ENCODE data around the gene MORN3. TPM values are rescaled to one million over a fixed set of nuclear protein-coding genes. Genes with fewer than 3 reads are reported as not detected.
"Not testable (repeated sequence)": the region's sequence is repeated elsewhere in the genome, so short reads cannot be mapped to it uniquely, and the experiment has no call there.

The MORN3 gene
- total RNA-seq, 4 donors from 2014 or later: 2.3 to 5.9 (median 5.3) TPM

DNA sequence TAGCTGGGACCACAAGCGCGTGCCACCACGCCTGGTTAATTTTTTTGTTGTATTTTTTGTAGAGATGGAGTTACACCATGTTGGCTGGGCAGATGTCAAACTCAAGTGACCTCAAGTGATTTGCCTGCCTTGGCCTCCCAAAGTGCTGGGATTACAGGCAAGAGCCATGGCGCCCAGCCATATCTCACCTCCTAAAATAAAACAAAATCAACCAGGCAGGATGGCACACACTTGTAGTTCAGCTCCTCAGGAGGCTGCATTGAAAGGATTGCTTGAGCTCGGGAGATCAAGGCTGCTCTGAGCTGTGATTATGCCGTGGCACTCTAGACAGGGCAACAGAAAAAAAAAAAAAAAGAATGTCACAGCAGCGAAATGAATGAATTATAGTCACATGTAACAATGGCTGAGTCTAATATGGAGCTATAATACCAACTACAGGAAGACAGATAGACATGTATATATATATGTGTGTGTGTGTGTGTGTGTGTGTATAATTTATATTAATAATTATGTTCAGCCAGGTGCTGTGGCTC is 23.8 kb upstream of the MORN3 start:
- H3K4me3 ChIP-seq (ENCODE audit: low read depth, poor library complexity, severe bottlenecking): no peak overlapping the region
- 73 to 77% methylated on average over 7 of the region's 7 CpGs for WGBS, 2 donors
- intact Hi-C loops (cut with DNase I; ENCODE audit: low total_unique reads): no loop called here
- DNase-seq (ENCODE audit: low spot score in 2 of 2): no peak
- no peak for TF ChIP-seq POLR2A (IDR thresholded peaks at IDR 0.05)
- TF ChIP-seq, protein P1, sequence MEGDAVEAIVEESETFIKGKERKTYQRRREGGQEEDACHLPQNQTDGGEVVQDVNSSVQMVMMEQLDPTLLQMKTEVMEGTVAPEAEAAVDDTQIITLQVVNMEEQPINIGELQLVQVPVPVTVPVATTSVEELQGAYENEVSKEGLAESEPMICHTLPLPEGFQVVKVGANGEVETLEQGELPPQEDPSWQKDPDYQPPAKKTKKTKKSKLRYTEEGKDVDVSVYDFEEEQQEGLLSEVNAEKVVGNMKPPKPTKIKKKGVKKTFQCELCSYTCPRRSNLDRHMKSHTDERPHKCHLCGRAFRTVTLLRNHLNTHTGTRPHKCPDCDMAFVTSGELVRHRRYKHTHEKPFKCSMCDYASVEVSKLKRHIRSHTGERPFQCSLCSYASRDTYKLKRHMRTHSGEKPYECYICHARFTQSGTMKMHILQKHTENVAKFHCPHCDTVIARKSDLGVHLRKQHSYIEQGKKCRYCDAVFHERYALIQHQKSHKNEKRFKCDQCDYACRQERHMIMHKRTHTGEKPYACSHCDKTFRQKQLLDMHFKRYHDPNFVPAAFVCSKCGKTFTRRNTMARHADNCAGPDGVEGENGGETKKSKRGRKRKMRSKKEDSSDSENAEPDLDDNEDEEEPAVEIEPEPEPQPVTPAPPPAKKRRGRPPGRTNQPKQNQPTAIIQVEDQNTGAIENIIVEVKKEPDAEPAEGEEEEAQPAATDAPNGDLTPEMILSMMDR (IDR thresholded peaks at IDR 0.05): no peak

- DNase-seq (ENCODE audit: low spot score in 2 of 2): not testable (repeated sequence)
- WGBS, 2 donors: 67 to 76% methylated on average over 3 of the region's 3 CpGs
These were observed 23.3 kb upstream of the MORN3 start for GRCh38 chr12:121692744-121693143.

DNA sequence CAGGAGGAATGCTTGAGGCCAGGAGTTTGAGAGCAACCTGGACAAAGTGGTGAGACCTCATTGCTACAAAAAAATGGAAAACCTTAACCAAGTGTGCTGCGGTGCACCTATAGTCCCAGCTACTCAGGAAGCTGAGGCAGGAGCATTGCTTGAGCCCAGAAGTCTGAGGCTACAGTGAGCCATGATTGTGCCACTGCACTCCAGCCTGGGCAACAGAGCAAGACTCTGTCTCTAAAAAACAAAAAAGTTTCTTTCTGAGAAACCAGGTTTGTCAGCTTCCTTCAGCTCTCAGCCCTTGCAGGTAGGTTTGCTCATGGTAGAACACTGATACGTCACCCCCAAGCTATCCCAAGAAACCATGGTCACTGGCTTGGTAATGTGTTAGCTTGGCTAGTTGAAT is 20.0 kb upstream of the MORN3 start:
- 94 to 98% methylated on average over 2 of the region's 2 CpGs for WGBS, 2 donors
- no peak overlapping the region for H3K4me3 ChIP-seq (ENCODE audit: low read depth, poor library complexity, severe bottlenecking)
- intact Hi-C loops (cut with DNase I; ENCODE audit: low total_unique reads): no loop called here
- TF ChIP-seq, protein P1 (IDR thresholded peaks at IDR 0.05): no peak
- TF ChIP-seq POLR2A (IDR thresholded peaks at IDR 0.05): no peak
- DNase-seq (ENCODE audit: low spot score in 2 of 2): no peak

More at GRCh38 chr12:121692744-121693143, 23.3 kb upstream of the MORN3 start:
- intact Hi-C loops (cut with DNase I; ENCODE audit: low total_unique reads); H3K4me3 ChIP-seq (ENCODE audit: low read depth, poor library complexity, severe bottlenecking): not testable (repeated sequence)

GRCh38 chr12:121688966-121689365 is 19.5 kb upstream of the MORN3 start:
- WGBS, 2 donors: 67 to 73% methylated on average over 3 of the region's 3 CpGs
- no peak overlapping the region for H3K4me3 ChIP-seq (ENCODE audit: low read depth, poor library complexity, severe bottlenecking)
- DNase-seq (ENCODE audit: low spot score in 2 of 2): no peak
- TF ChIP-seq POLR2A (IDR thresholded peaks at IDR 0.05): no peak
- TF ChIP-seq, protein P1 (IDR thresholded peaks at IDR 0.05): no peak
- intact Hi-C loops (cut with DNase I; ENCODE audit: low total_unique reads): no loop called here

- 51 to 55% methylated on average over 13 of the region's 13 CpGs for WGBS, 2 donors
These were observed 10.3 kb upstream of the MORN3 start for GRCh38 chr12:121679661-121680197.

GRCh38 chr12:121678716-121679300 is 9.4 kb upstream of the MORN3 start:
- intact Hi-C loops (cut with DNase I; ENCODE audit: low total_unique reads): no loop called here
- no peak for DNase-seq (ENCODE audit: low spot score in 2 of 2)
- no peak for TF ChIP-seq POLR2A (IDR thresholded peaks at IDR 0.05)
- TF ChIP-seq, protein P1 (IDR thresholded peaks at IDR 0.05): no peak
- no peak overlapping the region for H3K4me3 ChIP-seq (ENCODE audit: low read depth, poor library complexity, severe bottlenecking)
- 52 to 57% methylated on average over 9 of the region's 9 CpGs for WGBS, 2 donors

More at GRCh38 chr12:121679661-121680197, 10.3 kb upstream of the MORN3 start:
- not testable (repeated sequence) for DNase-seq (ENCODE audit: low spot score in 2 of 2); H3K4me3 ChIP-seq (ENCODE audit: low read depth, poor library complexity, severe bottlenecking)
- intact Hi-C loops (cut with DNase I; ENCODE audit: low total_unique reads): loop anchor here (5.0 kb wide), 1 partner anchor 127 kb away; no protein-coding TSS in a partner anchor
